Fibroblast of mammary gland (primary cell): Measurements from ENCODE around the gene CATSPERZ.
A peak's percentile ranks its signal among the peaks of the same experiment; 100 is the strongest.
"Not testable (repeated sequence)": the region's sequence is repeated elsewhere in the genome, so short reads cannot be mapped to it uniquely, and the experiment has no call there.

Source experiments
- DNase-seq: peaks from one replicate; pipeline ENCODE4 v3.0.0-alpha.2; 2010; ENCODE audit warnings: low read depth
- H3K4me3 ChIP-seq: 2 replicates; pipeline ENCODE4 v1.5.1; 2011; ENCODE audit warnings: low read depth, mild to moderate bottlenecking, low read length, moderate library complexity; ENCODE audit not compliant: control insufficient read depth
- TF ChIP-seq, protein P1 (sequence below): conservative IDR thresholded peaks from 2 replicates; pipeline ENCODE4 v1.5.1; 2011; ENCODE audit warnings: low read depth, low read length, inconsistent platforms; ENCODE audit not compliant: control insufficient read depth, insufficient read depth

The CATSPERZ gene

DNA sequence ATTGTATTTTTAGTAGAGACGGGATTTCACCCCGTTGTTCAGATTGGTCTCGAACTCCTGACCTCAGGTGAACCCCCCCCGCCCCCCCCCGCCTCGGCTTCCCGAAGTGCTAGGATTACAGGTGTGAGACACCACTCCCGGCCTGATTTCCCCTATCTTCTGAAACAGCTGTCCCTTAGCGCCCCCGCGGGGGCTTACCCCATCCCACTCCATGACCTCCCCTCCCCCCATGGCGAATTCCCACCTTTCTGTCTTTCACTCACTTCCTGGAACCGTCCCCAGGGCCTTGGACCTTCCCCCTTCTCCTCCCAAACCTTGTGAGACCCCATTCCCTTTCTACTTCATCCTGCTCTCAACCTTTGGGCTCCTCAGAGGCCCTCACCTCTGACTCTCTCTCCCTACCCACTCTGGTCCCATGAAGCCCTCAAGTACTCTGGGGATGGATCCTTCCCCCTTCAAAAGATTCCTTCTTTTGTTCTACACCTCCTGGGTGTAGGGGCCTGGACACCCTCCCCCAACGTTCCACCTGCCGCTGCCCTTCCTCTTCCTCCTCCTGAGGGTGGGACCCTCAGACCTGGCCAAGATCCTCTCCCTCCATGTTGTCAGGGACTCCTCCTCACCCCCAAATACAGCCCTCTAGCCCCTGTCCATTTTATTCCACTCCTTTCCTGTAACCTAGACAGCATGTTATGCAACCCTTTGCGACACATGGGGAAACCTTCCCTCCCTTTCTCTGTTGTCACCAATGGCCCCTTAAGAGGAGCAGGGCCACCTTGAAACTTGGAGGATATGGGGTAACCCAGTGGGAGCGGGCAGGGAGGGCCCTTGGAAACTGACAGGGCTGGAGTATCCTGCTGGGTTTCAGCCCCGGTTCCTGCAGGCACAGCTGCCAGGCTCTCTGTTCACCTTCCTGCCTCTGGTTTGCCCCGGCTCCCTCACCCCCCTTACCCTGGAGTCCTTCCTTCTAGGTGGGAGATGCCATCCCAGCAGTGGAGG lies 18.9 kb downstream of the CATSPERZ start:
- TF ChIP-seq, protein P1, sequence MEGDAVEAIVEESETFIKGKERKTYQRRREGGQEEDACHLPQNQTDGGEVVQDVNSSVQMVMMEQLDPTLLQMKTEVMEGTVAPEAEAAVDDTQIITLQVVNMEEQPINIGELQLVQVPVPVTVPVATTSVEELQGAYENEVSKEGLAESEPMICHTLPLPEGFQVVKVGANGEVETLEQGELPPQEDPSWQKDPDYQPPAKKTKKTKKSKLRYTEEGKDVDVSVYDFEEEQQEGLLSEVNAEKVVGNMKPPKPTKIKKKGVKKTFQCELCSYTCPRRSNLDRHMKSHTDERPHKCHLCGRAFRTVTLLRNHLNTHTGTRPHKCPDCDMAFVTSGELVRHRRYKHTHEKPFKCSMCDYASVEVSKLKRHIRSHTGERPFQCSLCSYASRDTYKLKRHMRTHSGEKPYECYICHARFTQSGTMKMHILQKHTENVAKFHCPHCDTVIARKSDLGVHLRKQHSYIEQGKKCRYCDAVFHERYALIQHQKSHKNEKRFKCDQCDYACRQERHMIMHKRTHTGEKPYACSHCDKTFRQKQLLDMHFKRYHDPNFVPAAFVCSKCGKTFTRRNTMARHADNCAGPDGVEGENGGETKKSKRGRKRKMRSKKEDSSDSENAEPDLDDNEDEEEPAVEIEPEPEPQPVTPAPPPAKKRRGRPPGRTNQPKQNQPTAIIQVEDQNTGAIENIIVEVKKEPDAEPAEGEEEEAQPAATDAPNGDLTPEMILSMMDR, result no peak
- H3K4me3 ChIP-seq, result peak overlapping the region; percentile 92
- DNase-seq, result no peak

DNA sequence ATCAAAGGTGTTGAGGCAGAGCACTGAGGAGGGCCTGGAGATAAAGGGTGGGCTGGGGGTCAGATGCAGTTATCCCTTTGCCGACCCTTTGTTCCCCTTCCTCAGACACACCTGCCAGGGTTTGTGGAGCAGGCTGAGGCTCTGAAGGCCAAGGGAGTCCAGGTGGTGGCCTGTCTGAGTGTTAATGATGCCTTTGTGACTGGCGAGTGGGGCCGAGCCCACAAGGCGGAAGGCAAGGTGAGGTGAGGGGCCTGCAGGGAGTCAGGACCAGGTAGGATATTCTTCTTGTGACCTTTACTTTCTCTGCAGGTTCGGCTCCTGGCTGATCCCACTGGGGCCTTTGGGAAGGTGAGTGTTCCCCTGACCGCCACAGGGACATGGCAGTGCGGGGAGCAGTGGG lies 20.4 kb downstream of the CATSPERZ start:
- no peak overlapping the region for H3K4me3 ChIP-seq
- no peak for DNase-seq
- TF ChIP-seq, protein P1, result no peak

DNA sequence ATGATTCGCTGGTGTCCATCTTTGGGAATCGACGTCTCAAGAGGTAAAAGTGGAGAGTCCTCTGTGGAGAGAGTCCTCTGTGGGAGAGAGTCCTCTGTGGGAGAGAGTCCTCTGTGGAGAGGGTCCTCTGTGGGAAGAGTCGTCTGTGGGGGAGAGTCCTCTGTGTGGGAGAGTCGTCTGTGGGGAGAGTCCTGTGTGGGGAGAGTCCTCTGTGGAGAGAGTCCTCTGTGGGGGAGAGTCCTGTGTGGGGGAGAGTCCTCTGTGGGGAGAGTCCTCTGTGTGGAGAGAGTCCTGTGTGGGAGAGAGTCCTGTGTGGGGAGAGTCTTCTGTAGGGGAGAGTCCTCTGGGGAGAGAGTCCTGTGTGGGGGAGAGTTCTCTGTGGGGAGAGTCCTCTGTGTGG lies 20.9 kb downstream of the CATSPERZ start:
- TF ChIP-seq, protein P1, result no peak
- no peak for DNase-seq
- no peak overlapping the region for H3K4me3 ChIP-seq

DNA sequence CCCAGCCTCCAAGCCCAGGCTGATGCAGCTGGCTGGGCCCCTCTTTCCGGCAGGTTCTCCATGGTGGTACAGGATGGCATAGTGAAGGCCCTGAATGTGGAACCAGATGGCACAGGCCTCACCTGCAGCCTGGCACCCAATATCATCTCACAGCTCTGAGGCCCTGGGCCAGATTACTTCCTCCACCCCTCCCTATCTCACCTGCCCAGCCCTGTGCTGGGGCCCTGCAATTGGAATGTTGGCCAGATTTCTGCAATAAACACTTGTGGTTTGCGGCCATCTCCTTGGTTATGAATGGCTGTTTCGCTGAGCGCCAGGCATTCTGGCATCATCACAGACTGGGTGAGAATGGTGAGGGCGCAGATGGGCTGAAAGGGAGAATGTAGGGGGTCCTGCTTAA lies 21.4 kb downstream of the CATSPERZ start:
- no peak overlapping the region for H3K4me3 ChIP-seq
- TF ChIP-seq, protein P1, result no peak
- no peak for DNase-seq

DNA sequence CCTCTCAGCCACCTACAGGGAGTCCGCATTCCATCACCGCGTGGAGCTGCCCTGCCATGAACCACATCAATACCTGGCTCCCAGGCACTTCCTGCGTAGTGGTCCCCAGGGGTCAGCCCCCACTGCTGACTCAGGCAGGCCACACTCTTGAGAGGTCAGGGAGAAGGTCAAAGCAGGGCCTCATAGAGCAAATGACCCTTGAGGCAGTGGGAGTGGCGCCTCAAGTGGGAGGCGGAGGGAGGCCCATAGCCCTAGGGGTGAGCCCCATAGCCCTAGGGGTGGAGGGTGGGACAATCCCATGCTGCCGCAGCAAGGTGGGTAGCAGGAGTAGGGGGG lies 22.7 kb downstream of the CATSPERZ start:
- no peak overlapping the region for H3K4me3 ChIP-seq
- DNase-seq, result no peak
- TF ChIP-seq, protein P1, result no peak

DNA sequence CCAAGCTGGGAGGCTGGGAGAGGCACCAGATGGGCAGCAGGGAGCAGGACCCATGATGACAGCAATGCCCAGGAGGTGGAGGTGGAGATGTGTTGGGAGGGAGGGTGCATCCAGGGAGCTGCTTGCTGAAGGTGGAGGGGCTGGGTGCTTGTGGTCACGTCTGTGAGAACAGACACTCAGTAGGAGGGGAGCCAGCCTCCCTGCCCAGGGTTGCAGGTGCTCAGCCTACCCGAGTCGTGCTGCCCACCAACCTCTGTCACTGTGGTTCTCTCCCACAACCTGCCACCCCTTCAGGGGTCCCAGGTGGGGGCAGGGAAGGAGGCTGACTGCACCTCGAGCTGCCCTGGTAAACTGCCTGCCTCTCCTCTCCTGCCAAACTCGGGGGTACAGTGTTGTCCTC lies 23.2 kb downstream of the CATSPERZ start:
- no peak for DNase-seq
- H3K4me3 ChIP-seq, result no peak overlapping the region
- TF ChIP-seq, protein P1, result no peak

DNA sequence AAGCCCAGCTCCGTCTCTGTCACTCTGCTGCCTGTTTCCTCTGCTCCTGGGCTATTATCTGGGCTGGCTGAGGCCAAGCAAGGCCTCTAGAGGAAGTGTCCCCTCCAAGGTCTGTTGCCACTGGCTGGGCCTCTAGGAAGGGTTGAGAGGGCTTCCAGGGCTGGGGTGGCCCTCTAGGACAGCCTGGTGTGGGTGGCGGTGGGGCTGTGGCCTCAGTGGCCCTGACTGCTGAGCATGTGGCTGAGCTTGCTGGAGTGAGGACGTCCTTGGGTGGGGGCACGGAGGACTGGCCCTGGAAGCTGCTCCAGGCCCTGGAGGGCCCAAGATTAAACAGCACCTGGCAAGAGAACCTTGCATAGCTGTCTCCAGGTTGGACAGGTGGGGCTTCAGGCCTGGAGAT lies 23.8 kb downstream of the CATSPERZ start:
- not testable (repeated sequence) for H3K4me3 ChIP-seq, DNase-seq
